Right lobe of liver (tissue), 6 donors: ENCODE measurements around the gene RNF214. TPM values are rescaled to one million over a fixed set of nuclear protein-coding genes. Genes with fewer than 3 reads are reported as not detected.
A peak's percentile ranks its signal among the peaks of the same experiment; 100 is the strongest.

Source experiments
- ATAC-seq, 4 donors: fragments of 200-7000 bp; cut with Tn5 transposase; one replicate each; pipeline ENCODE4 v1.9.1; 2020; ENCODE audit warnings: mild to moderate bottlenecking in 4 of 4, moderate library complexity in 4 of 4
- DNase-seq, 3 donors: peaks; one replicate each; pipeline ENCODE4 v3.0.0-alpha.2; 2020
- H3K27ac ChIP-seq, 3 donors: fragments of 200-600 bp; one replicate each; pipeline ENCODE4 v1.8.0; 2022
- H3K27me3 ChIP-seq, 2 donors: fragments of 200-600 bp; one replicate each; pipeline ENCODE4 v1.8.0; 2022
- H3K36me3 ChIP-seq, 4 donors: fragments of 200-600 bp; sonication (generic) in 1 of 4; one replicate each; pipeline versions ENCODE4 v1.5.1 to v1.8.0; 2017 to 2022; ENCODE audit warnings: control low read depth in 1 of 4
- H3K4me1 ChIP-seq, 4 donors: fragments of 200-600 bp; sonication (generic) in 1 of 4; one replicate each; pipeline versions ENCODE4 v1.5.1 to v1.8.0; 2017 to 2022; ENCODE audit warnings: control low read depth in 1 of 4
- H3K4me3 ChIP-seq, 3 donors: fragments of 200-600 bp; one replicate each; pipeline ENCODE4 v1.8.0; 2022
- H3K9me3 ChIP-seq, 4 donors: fragments of 200-600 bp; sonication (generic) in 1 of 4; one replicate each; pipeline versions ENCODE4 v1.5.1 to v1.8.0; 2017 to 2022; ENCODE audit warnings: control low read depth in 1 of 4
- CTCF ChIP-seq, 4 donors: fragments of 200-600 bp in 3 of 4; fragments of 450-650 bp in 1 of 4; IDR thresholded peaks; one replicate each; pipeline versions ENCODE4 v1.5.1 to v1.8.0; 2016 to 2022; ENCODE audit warnings: antibody characterized with exemption in 4 of 4, mild to moderate bottlenecking in 2 of 4
- POLR2A ChIP-seq: fragments of 450-650 bp; IDR thresholded peaks from one replicate; pipeline ENCODE4 v1.6.1; 2017; ENCODE audit warnings: antibody characterized with exemption, mild to moderate bottlenecking
- WGBS: methylation state at CpG from one replicate; pipeline ENCODE4 v1.1.6; 2018; ENCODE audit warnings: low coverage, low lambda C conversion rate; ENCODE audit not compliant: insufficient coverage; ENCODE audit errors: missing lambda C conversion rate; 5-methylcytosine and 5-hydroxymethylcytosine counted together
- intact Hi-C, 2 donors: fragments of 100-400 bp; cut with DNase I; formaldehyde crosslinking; loops; one replicate each; pipeline versions ENCODE4 v1.11.2 to v1.14.1; 2022
- total RNA-seq, 6 experiments: library from RNA; depleted of rRNA in 2 of 6; stranded (reverse); fragments of >200 nt in 2 of 6; fragmentation: NEBNext Ultra II Directional in 3 of 6; extraction: Animal tissue kit (Norgen Biotek cat#: 25700) in 3 of 6; gene quantifications; one replicate each; pipeline versions ENCODE4 v1.1.0 to v1.2.4, GENCODE V29; 2016 to 2023
- donor health status: DM: no; HTN: yes; CAD: no.
- donor health status: DM: no; HTN: no; CAD: no.
- donor health status: DM: no; HTN: no; CAD: no.
- donor health status: DM: no; HTN: yes; CAD: no.
- donor health status: DM: no; HTN: yes; CAD: no.

Gene RNF214
- total RNA-seq, 6 experiments from 2014 or later, result 5.6 to 9.4 (median 7.3) TPM

GRCh38 chr11:117327567-117328374 lies 95.3 kb downstream of the RNF214 start, which contains the start of gene CEP164:
Gene CEP164 (plus strand): TSS chr11:117327854. CDS start chr11:117338587, 10,733 bp downstream.
- WGBS, result under 1% methylated on average over 26 of the region's 64 CpGs
- no peaks in the 10 kb centered on the region for H3K36me3 ChIP-seq
- peak within 1 kb of the TSS; percentile 52 to 68 (median 61) for H3K27ac ChIP-seq
- ATAC-seq, result peak; percentile 98 to 99 (median 99)
- H3K9me3 ChIP-seq, result no peaks in the 10 kb centered on the region
- peaks cover 0 to 11% (median 0%) of the 10 kb centered on the region in 4 donors for H3K4me1 ChIP-seq
- H3K4me3 ChIP-seq, result peak within 1 kb of the TSS; percentile 82 to 87 (median 85)
- TF ChIP-seq CTCF (IDR thresholded peaks at IDR 0.05), result no peak
- TF ChIP-seq POLR2A, result peak; percentile 45
- DNase-seq, result peak; percentile 94 to 97 (median 97)
- intact Hi-C loops, result no loop called here
- no peaks in the 10 kb centered on the region for H3K27me3 ChIP-seq

- DNase-seq, result no peak
Observed at GRCh38 chr11:117328375-117329010, 96.0 kb downstream of the RNF214 start.

GRCh38 chr11:117332843-117333242 lies 100.4 kb downstream of the RNF214 start:
- H3K4me1 ChIP-seq, result peaks cover 0 to 13% (median 0%) of the 10 kb centered on the region in 4 donors
- DNase-seq (no peak), ATAC-seq (no peak)
- H3K9me3 ChIP-seq, result no peaks in the 10 kb centered on the region
- H3K27ac ChIP-seq, result no peak overlapping the region
- no peak overlapping the region for H3K4me3 ChIP-seq
- WGBS, result 50% methylated on average over 1 of the region's 2 CpGs
- no peaks in the 10 kb centered on the region for H3K27me3 ChIP-seq
- intact Hi-C loops, result no loop called here
- TF ChIP-seq CTCF (IDR thresholded peaks at IDR 0.05) (no peak), POLR2A (no peak)
- H3K36me3 ChIP-seq, result no peaks in the 10 kb centered on the region

More at GRCh38 chr11:117328375-117329010, 96.0 kb downstream of the RNF214 start:
- no peaks in the 10 kb centered on the region for H3K9me3 ChIP-seq
- H3K36me3 ChIP-seq, result no peaks in the 10 kb centered on the region
- H3K27me3 ChIP-seq, result no peaks in the 10 kb centered on the region
- H3K4me1 ChIP-seq, result peaks cover 0 to 13% (median 0%) of the 10 kb centered on the region in 4 donors
- intact Hi-C loops, result no loop called here
- WGBS, result 8% methylated on average over 15 of the region's 15 CpGs
- ATAC-seq, result peak; percentile 41 to 48 (median 44)
- TF ChIP-seq CTCF (IDR thresholded peaks at IDR 0.05), result no peak
- TF ChIP-seq POLR2A, result no peak
- H3K4me3 ChIP-seq, result peak overlapping the region; percentile 82 to 87 (median 85)
- H3K27ac ChIP-seq, result peak overlapping the region; percentile 52 to 68 (median 61)

- WGBS, result 85% methylated on average over 9 of the region's 9 CpGs
- no peaks in the 10 kb centered on the region for H3K9me3 ChIP-seq
- ATAC-seq (no peak), DNase-seq (no peak)
- H3K4me3 ChIP-seq, result no peak overlapping the region
- peaks cover 0 to 9% (median 0%) of the 10 kb centered on the region in 4 donors for H3K4me1 ChIP-seq
- TF ChIP-seq POLR2A (no peak), CTCF (IDR thresholded peaks at IDR 0.05) (no peak)
- H3K27ac ChIP-seq, result no peak overlapping the region
- H3K36me3 ChIP-seq, result no peaks in the 10 kb centered on the region
- H3K27me3 ChIP-seq, result no peaks in the 10 kb centered on the region
- intact Hi-C loops, result no loop called here
Observed at GRCh38 chr11:117333917-117334316, 101.4 kb downstream of the RNF214 start.
